HL-60 (cell line): Measurements from ENCODE around the gene SRRD.

ENCODE experiments used
- DNase-seq, 2 experiments: peaks; one replicate each; pipeline ENCODE4 v3.0.0-alpha.2; 2010 to 2020; ENCODE audit warnings: low read depth in 1 of 2, low spot score in 1 of 2
- H3K27ac ChIP-seq: fragments of 250-450 bp; sonication (Bioruptor Pico); replicated peaks from 2 replicates; pipeline ENCODE4 v1.5.1; 2020; ENCODE audit warnings: mild to moderate bottlenecking, moderate library complexity
- H3K27me3 ChIP-seq: fragments of 250-450 bp; sonication (Bioruptor Pico); 2 replicates; pipeline ENCODE4 v1.5.1; 2021; ENCODE audit warnings: mild to moderate bottlenecking, moderate library complexity; ENCODE audit not compliant: insufficient read depth, poor library complexity, severe bottlenecking
- H3K4me3 ChIP-seq: replicated peaks from 2 replicates; pipeline ENCODE4 v1.5.1; 2011; ENCODE audit warnings: mild to moderate bottlenecking, control low read depth, low read length; ENCODE audit not compliant: insufficient read depth
- CTCF ChIP-seq: IDR thresholded peaks from one replicate; pipeline ENCODE4 v1.5.1; 2011; ENCODE audit warnings: low read length, control low read depth, inconsistent platforms; ENCODE audit not compliant: insufficient read depth
- GABPA ChIP-seq: IDR thresholded peaks from 2 replicates; pipeline ENCODE4 v1.6.1; 2012; ENCODE audit warnings: low read depth
- POLR2AphosphoS5 ChIP-seq: IDR thresholded peaks from 2 replicates; pipeline ENCODE4 v1.6.1; 2012; ENCODE audit warnings: low read depth
- REST ChIP-seq: IDR thresholded peaks from 2 replicates; pipeline ENCODE4 v1.6.1; 2012; ENCODE audit warnings: low read depth; ENCODE audit not compliant: insufficient replicate concordance
- SPI1 ChIP-seq: IDR thresholded peaks from 2 replicates; pipeline ENCODE4 v1.6.1; 2012; ENCODE audit warnings: low read depth, mild to moderate bottlenecking, borderline replicate concordance

Gene SRRD

GRCh38 chr22:26508148-26508547, 24.5 kb downstream of the SRRD start:
- DNase-seq, result no peak
- no peaks in the 10 kb centered on the region for H3K27me3 ChIP-seq
- no peak overlapping the region for H3K4me3 ChIP-seq
- no peak overlapping the region for H3K27ac ChIP-seq
- TF ChIP-seq CTCF (no peak), SPI1 (no peak), GABPA (no peak), POLR2AphosphoS5 (no peak), REST (no peak)

- Histone ChIP-seq H3K27ac (peak within 1 kb of the TSS; percentile 49), H3K4me3 (peak within 1 kb of the TSS; percentile 100), H3K27me3 (no peaks in the 10 kb centered on the region)
- DNase-seq, result peak; percentile 73 to 93
- TF ChIP-seq POLR2AphosphoS5 (peak; percentile 90), GABPA (peak; percentile 95), CTCF (no peak), SPI1 (no peak), REST (no peak)
These were observed 28.6 kb downstream of the SRRD start, which contains the start of gene TFIP11 for GRCh38 chr22:26512149-26512793. Gene TFIP11 (minus strand): TSS chr22:26512473. CDS start chr22:26510272, 2,201 bp downstream.

- TF ChIP-seq REST, result no peak
- Histone ChIP-seq H3K4me3 (no peak overlapping the region), H3K27ac (no peak overlapping the region), H3K27me3 (no peaks in the 10 kb centered on the region)
- no peak for DNase-seq
These were observed 30.2 kb downstream of the SRRD start for GRCh38 chr22:26513838-26514237.
